ENCODE measurements around the gene PLEKHA8.
A peak's percentile ranks its signal among the peaks of the same experiment; 100 is the strongest.

PLEKHA8 gene

DNA sequence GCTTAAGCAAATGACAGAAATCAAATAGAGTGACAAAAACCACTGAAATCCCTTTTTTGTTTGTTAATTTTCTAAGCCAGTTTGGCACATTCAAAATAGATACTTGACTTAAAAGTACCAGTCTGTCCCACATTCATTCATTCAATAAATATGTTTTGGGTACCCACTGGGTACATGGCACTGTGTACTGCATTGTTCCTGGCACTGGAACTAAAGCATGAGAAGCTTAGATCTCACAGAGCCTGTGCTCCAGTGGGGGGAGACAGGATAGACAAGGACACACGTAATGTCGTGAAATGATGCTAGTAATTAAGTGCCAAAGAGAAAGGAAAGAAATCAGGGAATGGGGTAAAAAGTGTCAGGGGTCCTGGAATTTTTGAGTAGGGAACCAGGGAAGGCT, 119.6 kb downstream of the PLEKHA8 start:
- no peak for DNase-seq

DNA sequence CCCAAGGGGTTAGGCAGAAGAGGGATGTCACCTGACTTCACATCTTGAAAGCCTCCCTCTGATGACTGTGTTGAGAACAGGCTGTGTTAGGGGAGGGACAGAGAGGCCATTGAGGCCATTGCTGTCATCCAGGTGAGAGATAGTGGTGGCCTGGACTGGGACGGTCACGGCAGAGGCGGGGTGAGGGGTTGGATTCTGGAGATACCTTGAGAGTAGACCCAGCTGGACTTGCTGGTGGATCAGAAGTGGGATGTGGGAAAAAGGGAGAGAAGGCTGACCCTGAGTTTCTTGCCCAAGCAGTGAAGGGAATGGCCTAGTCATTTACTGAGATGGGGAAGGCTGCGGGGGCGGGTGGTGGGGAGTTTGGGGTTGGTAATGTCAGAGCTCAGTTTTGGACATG, 120.2 kb downstream of the PLEKHA8 start:
- DNase-seq: no peak

DNA sequence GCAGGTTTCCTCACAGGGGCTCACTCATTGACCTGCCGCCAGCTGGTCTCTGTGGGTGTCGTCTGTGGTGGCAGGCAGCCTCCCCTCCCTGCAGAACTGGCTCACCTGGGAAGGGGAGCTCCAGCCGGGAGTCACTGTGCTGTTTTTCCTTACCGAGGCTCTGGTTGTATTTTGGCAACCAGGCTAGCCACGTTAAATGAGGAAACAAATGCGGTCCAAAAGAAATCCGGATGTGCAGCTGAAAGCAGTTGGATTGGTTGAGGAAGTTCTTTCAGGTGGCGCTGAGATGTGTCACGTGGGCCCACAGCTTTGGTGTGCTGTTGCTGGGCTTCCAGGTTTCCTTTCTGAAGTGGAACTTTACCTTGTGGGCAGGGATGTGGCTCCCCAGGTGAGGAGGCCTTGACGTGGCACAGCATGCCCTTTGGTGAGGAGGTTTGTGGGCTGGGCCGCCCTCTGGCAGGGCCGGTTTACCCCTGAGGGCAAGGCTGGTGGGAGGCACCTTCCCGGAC, 120.8 kb downstream of the PLEKHA8 start:
- peak; percentile 36 to 44 for DNase-seq

DNA sequence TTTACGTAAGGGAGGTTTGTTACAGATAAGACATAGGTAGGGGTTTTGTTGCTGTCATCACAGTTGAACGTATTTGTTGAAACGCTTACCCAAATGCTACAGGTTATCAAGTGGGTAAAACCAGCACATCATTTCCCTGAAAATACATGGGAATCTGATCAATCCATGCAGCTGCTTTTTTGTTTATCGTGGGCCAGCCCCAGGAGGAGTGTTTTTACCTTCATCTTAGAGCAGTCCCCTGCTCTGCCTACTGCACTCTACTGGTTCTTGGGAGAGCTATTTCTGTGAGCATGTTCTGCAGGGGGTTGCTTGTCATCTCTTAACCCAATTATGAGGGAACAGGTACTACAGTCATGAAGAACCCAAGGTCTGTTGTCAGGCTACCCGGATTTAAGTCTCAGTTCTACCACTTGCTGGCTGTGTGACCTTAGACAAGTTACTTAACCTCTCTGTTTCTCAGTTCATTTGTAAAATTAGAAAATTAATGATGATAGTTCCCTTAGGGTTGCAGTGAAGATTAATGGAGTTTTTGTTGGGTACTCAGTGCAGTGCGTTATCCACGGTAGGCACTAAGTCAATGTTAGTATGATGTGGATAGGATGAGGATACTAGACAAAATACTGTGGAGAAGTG, 121.5 kb downstream of the PLEKHA8 start:
- DNase-seq: no peak

DNA sequence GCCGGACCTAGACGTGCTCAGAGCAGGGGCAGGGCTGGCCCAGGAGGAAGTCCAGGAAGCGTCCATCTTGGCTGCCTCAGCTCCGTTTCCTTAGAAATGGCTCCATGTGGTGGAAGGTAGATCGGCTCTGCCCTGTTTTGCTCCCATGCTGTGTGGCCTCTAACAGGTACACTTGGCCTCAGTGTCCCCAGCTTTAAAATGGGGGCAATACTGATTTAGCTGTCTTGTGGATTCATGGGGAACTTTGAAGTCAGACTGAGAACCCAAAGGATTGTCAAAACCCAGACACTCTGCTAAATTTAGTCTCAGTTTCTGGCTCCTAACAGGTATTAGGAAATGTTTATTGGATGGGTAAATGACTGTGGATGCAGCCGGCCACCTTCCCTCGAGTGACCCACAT, 122.5 kb downstream of the PLEKHA8 start:
- DNase-seq: no peak

DNA sequence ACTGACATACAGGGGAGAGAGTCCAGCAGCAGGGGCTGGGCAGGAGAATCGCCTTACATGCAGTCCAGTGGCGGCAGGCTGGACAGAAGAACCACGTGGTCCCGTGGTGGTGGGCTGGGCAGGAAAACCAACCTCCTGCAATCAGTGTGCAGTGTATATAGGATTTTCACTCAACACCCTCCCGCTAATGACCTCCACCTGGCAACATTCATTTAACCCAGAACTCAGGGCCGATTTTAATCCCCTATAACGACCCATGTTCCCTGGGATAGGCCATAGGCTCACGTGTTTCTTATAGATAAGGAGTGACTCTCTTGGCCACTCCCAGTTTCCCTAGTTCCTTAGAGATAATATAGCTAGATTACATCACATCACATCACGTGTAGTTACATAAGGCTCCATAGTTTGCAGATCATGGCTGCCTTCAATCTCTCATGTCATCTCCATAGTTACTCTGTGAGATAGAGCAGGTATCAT, 125.9 kb downstream of the PLEKHA8 start:
- no peak for DNase-seq

DNA sequence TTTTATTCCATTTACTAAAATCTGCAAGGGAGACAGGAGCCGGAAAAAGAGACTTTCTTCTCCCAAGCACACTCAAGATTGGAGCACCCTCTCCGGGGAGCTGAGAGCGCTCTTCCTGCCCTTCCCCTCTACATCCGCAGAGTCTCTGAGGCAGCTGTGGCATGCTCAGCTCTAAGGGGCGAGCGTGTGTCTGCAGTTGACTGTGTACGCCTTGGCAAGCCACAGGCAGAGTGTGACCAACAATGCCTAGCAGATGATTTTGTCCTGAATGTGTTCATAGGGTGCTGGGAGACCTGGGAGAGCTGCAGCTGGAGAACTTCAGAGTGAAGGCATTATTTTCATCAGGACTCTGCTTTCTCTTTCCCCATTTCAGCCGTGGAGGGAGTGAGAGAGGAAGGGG, 127.3 kb downstream of the PLEKHA8 start:
- DNase-seq: no peak

DNA sequence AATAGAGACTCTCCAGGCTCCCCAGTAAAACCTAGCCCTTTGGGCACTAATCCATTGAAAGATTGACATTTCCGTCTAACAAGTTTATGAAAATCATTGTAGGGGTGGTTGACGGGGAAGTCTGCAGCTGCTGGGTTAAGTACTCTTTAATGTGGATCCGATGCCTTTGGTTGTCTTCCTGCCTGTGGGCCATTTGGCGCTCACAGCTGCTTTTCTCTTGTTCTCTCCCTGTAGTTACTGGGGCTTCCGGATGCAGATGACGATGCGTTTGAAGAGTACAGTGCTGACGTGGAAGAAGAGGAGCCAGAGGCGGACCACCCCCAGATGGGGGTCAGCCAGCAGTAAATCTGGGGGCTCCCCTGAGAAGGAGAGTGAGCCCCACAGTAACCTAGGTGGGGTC, 129.0 kb downstream of the PLEKHA8 start:
- DNase-seq: peak; percentile 21 to 30

DNA sequence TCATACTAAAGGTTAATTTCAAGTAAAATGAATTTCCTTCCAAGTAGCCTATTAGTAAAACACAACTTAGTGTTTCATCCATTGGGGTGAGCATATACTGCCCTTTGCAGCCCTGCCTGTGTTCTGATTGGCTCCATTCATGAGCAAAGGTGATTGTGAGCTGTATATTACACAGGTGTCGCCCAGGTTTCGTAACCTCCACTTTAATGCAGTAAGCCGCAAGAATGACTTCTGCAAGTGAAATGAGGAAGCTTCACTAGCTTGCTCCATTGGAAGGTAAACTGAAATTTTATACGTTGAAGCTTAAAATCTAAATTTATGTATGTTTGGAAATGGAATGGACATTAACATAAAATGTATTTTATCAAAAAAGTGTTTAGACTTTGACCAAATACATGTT, 131.0 kb downstream of the PLEKHA8 start:
- no peak for DNase-seq

DNA sequence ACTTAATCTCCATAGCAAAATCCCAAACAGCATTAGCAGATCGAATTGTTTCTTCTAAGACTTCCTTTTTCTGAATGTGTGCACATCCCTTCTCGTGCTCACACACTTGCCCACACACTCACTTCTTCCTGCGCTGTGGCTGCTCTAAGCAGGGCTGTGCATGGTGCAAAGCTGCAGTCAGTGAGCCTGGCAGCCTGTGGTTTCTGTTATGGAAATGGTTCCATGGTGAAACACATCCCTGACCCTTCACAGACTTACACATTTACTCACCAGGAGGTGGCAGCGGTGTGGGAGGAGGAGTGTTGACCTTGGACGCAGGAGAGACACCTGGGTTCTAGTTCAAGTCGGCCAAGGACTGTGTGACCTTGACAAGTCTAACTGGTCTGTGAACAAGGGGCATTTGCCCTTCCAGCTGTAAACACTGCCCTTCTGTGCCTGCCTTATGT, 131.5 kb downstream of the PLEKHA8 start:
- peak in 1 of 2 donors; percentile 27 for DNase-seq

DNA sequence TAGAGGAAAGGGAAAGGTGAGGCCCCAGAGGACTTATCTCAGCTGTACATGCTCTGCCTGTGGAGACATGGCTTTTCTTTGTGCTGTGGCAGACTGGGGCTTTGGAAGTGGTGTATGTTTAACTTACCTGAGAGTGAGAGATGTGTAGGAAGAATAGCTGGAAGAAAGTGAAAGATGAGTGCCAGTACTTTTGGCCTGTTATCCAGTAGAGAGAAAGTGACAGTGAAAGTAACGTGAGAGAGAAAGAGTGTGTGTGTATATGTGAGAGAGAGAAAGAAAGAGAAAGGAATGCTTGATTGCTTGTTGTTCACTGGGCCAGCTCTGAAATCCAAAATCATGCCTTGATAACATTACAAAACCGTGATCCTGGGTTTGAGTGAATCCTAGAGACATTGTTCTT, 132.1 kb downstream of the PLEKHA8 start:
- DNase-seq: no peak

DNA sequence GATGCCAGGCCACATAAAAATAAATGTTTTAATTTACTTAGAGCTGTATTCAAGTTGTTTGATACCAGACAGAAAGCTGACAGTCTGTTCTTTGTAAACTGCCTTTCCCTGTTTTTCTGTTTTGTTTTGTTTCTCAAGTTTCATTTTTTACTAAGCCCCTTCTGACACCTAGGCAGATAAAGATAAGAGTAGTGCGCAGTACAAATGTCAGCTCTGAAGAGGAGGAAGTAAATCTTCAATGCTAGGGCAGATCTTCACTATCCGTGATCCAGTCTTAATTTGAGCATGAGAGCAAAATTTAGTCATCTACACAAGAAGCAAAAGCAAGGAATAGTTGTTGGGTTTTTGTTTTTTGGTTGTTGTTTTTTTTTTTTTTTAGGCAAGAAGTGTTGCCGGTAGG, 133.9 kb downstream of the PLEKHA8 start:
- DNase-seq: no peak

DNA sequence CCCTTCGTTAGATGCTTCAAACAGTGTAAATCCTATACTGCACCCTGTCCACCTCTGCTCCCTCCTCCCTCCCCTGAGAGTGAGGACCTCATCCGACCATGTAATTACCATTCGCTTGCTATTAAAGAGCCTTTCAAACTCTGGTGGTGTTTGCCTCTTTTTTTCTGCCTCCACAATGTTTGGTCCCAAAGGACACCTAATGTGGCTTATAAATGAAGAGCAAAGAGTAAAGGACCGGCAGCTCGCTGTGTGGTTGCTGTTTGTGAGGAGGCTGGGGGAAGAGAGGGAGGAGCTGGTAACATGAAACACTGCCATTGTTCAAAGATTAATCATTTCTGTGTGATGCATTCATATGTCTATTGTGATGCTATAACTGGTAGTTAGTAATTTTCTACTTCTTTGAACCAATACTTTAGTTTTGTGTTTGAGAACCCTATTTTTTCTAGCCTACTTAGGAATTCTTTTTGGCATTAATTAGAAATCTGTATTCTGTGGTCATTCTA, 134.5 kb downstream of the PLEKHA8 start:
- DNase-seq: peak in 1 of 2 donors; percentile 14

DNA sequence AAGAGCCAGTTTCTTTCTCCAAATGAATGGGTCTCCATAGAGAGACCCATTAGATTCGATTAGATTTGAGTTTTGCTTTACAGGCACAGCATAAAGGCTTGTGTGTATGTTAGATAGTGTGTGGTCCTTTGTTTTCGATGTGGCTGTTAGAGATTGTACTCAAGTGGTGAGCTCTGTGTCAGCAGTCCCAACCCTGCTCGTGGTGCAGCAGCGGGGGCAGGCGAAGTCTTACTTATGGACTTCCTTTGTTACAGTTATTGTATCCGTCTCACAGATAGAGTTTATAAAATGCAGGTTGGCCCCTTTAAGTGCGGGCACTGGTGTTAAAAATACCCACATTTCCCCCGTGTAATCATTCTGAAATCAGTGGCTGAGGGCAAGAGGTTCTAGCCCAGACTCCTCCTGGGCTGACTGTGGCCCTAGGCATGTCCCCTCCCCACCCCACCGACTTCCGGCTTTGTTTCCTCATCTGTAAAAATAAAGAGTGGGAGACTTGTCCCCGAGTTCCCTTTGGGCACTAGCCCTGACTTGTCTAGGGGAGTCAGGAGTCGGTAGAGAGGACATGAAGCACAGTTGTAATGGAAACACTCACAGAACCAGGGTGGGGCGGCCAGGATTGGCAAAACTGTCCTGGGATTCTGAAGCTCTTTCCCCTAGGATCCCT, 135.2 kb downstream of the PLEKHA8 start:
- DNase-seq: peak; percentile 19 to 51

DNA sequence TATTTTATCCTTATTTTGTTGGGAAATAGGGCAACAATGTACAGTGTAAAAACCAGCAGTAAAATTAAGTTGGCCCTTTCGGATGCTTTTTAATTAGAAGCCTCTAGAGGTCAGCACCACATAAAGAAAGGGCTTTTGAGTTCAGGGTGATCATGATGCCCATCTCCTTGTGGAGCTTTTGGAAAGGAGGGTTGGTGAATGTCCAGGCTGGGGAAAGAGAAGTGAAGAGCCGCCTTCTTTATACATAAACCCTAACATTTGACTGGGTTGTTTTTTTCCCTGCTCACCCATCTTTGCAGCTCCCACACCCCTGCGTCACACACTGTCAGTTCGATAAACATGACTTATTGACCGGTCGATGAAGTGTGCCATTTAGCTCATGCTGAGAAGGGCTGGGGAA, 136.4 kb downstream of the PLEKHA8 start:
- DNase-seq: peak in 1 of 2 donors; percentile 52

DNA sequence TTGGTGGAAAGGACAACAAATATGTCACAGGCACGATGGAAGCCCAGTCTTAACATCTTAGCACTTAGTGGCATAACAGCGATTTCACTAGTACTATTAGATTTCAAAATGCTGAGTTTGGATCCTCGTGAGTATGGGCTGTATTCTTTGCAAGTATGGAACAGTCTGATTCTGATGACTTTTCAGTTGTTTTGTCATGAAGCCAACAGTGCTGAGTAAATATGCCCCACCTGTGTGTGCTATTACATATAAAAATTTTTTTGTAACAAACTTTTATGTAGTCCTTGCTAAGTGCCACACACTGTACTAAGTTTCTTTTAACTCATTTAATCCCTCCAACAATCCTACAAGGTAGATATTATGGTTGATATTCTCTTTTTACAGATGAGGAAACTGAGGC, 137.4 kb downstream of the PLEKHA8 start:
- no peak for DNase-seq

DNA sequence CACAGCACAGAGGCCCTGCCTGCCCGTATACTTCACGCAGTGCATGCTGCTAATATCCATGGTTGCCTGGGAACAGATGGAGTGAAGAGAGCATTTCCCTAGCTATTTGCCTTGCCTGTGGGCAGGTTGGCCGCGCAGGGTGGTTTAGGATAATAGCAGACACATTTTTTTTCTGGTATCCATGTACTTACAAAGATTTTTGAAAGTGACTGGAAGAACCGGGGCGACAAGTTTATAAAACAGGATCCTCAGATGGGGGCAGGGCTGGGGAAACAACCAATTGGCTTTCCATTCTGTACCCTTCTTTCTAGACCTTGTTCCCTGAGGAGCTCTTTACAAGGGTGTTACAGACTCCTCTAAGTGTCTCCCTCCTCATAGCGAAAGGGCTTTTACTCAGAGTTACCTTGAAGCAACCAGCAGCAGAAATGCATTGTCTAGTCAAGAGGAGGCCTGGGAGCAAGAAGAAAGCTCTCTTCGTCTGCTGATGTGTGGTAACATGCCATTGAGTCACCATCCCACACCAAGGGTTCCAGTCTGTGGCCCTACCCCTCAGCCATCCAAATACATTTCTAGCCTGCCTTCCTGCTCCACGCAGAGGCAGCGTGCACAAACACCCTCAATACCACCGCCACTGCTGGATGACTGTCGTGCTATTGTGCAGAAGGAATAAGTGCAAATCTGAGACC, 138.1 kb downstream of the PLEKHA8 start:
- no peak for DNase-seq

DNA sequence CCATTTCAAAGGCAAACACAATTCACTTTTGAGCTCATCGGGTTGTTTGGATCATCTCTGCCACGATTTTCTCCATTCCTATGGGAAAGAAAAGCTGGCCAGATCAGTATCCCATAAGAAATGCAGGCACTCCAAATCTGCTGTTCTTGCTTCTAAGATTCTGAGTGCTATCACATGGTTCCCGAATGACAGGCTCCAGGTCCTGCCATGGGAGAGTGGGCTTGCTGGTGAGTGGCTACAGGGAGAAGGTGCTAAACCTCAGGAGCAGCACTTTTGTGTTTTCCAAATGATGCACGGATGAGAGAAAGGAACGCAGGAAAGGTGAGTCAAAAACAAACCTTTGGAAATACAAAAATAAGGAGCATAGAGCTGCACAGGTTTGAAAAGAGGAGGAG, 138.6 kb downstream of the PLEKHA8 start:
- no peak for DNase-seq

DNA sequence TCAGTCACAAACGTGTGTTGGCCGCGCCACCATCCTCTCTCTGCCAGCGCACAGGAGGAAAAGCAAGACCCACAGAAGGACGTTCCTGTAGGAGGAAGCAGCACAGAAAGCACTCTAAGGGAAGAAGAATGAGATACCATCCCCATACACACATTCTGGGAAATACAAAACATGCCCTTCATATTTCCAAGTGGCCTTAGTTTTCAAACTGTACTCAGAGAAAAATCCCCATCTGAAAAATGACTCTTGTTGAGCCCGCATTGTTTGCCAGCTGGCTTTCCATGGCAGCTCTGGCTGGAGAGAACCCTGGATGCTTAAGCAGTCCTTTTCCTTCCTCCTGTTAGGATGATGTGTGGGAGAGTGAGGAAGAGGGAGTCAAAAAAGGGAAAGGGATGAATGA, 139.7 kb downstream of the PLEKHA8 start:
- no peak for DNase-seq

DNA sequence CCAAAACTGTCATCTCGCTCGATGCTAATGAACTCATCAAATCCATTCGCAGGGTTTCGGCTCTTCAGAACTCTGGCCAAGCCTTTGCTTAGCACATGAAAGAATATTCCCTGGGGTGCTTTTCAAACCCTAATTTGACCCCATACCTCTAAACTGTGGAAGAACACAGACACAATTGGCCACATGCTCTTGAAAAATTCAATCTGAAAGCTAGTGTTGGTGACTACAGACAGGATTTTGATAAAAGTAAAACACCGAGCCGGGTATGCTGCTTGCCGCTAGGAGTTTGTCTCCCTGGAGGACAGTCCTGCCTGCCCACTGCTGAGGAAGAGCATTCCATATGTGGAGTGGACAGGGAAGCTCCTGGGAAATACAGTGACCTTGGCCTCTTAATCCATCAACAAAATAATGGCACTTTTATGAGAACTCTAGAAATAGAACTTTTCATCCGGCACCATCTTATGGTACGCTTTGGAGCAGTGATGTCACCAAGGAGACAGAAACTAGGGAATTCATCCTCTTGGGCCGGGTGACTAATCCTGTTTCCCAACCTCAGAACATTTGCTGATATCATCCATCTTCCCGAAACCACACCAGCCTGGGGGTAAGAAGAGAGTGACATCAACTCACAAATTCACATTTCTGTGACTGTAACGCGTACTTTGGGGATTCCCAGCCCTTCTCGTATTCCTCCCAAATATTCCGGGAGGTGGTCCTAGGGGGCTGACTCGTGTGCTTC, 140.8 kb downstream of the PLEKHA8 start:
- no peak for DNase-seq

DNA sequence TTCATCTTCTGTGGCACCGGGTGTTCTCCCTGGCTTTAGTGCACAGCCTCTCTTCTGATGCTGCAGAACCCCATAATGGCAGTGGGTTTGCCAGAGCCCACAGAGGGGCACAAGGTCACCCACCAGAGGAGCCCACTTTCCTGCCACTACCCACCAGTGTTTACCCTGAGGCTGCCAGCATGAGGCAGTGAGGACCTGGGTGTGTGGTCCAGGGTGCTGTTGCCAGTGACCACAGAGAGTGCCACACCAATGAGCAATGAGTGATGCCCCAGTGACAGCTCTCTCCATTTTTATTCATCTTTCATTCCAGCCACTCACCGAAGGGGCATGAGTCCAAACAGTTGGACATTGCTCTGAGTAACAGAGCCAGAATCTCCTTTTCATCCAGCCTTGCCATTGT, 141.4 kb downstream of the PLEKHA8 start:
- DNase-seq: no peak

DNA sequence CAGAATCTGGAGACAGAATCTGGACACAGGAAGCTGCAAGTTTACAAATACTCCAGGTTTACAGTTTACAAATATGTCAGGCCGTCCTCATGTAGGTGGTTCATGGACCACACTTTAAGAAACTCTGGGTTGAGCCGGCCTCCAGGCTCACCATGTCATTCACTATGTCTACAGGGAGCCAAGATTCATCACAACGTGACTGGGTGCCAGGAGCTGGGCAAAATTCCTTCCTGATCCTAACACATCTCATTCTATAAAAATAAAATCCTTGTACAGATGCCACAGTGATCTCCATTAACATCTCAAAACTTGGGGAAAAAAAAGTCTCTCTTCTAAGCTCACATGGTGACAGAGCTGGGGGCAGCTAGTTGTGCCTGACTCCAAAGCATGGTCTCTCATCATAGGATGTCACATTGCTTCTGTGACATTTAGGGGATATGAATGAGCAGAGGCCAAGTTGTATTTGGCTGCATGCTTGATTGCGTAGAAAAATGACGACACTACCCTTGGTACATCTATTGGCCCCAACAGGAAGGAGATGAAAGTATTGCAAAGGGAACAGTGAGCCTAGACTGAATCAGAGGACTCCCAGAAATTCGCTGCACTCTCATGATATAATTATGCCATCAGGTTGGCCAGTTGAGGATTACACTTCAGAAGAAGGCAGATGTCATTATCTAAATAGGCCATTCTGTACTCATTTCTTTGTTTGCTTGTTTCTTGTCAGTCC, 142.4 kb downstream of the PLEKHA8 start:
- DNase-seq: peak in 1 of 2 donors; percentile 31
